ENCODE measurements around the gene EXD2.
"Not testable (repeated sequence)": the region's sequence is repeated elsewhere in the genome, so short reads cannot be mapped to it uniquely, and the experiment has no call there.

Gene EXD2

GRCh38 chr14:69208666-69209065 lies 17.4 kb downstream of the EXD2 start:
- no peak for DNase-seq (ENCODE audit: low read depth in 1 of 2, low spot score in 1 of 2)
- no peak for TF ChIP-seq JUND (IDR thresholded peaks at IDR 0.05; ENCODE audit: low read depth)
- in situ Hi-C loops (cut with HindIII; ENCODE audit: low pct_unique_long_range_greater_than_20kb, low sequenced_read_pairs) = no loop called here

DNA sequence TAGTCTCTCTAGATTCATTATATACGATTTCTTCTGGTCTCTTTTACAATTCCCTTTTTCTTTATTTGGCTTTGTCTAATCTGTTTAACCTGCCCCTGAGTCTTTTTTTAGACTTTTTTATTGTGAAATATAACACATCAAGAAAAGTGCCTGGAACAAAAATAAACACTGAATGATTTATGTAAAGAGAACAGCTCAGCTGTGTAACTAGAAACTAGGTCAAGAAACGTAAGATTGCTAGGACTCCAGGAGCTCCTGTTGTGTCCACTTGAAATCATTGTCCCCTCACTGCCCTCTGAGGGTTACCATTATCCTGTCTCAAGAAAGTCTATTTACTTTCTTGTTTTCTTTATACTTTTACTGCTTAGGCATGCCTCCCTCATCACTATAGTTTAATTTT lies 23.1 kb downstream of the EXD2 start:
- in situ Hi-C loops (cut with HindIII; ENCODE audit: low pct_unique_long_range_greater_than_20kb, low sequenced_read_pairs) = no loop called here
- peak in 1 of 2 experiments; percentile 38 for DNase-seq (ENCODE audit: low read depth in 1 of 2, low spot score in 1 of 2)
- TF ChIP-seq JUND (IDR thresholded peaks at IDR 0.05; ENCODE audit: low read depth) = no peak

GRCh38 chr14:69217663-69218062 lies 26.4 kb downstream of the EXD2 start:
- DNase-seq (ENCODE audit: low read depth in 1 of 2, low spot score in 1 of 2); in situ Hi-C loops (cut with HindIII; ENCODE audit: low pct_unique_long_range_greater_than_20kb, low sequenced_read_pairs): not testable (repeated sequence)

DNA sequence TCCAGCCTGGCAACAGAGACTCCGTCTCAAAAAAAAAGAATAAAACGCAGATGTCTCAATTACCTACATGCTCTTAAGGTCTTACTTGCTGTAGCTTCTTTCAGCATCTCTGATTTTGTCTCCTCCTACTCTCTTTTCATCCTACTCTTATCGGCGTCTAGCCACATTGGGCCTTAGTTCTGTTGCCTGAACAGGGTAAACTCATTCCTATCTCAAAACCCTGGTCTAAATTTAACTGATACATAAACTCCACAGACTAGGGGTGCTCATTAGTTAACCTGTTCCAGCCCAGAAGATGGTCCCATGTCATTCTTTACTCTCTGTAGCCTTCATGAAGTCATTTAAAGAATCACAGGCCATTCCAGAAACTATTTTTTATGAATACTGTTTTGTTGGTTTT lies 33.6 kb downstream of the EXD2 start:
- DNase-seq (ENCODE audit: low read depth in 1 of 2, low spot score in 1 of 2) = no peak
- in situ Hi-C loops (cut with HindIII; ENCODE audit: low pct_unique_long_range_greater_than_20kb, low sequenced_read_pairs) = no loop called here
- TF ChIP-seq JUND (IDR thresholded peaks at IDR 0.05; ENCODE audit: low read depth) = no peak

DNA sequence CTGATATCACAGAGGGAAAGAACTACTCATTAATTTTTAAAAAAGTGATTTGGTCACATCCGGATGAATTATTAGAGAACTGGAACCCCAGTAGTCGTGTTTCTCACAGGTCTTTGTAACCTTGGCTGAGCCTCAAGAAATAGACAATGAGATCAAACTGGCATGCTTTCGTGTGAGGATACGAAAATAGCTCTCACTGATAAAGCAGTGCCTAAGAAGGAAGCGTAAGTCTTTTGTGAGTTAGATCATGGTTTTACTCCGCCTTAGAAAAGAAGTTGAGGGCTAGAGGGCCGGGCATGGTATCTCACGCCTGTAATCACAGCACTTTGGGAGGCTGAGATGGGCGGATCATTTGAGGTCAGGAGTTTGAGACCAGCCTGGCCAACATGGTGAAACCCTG lies 34.9 kb downstream of the EXD2 start:
- TF ChIP-seq JUND (IDR thresholded peaks at IDR 0.05; ENCODE audit: low read depth) = no peak
- no peak for DNase-seq (ENCODE audit: low read depth in 1 of 2, low spot score in 1 of 2)
- in situ Hi-C loops (cut with HindIII; ENCODE audit: low pct_unique_long_range_greater_than_20kb, low sequenced_read_pairs) = no loop called here

DNA sequence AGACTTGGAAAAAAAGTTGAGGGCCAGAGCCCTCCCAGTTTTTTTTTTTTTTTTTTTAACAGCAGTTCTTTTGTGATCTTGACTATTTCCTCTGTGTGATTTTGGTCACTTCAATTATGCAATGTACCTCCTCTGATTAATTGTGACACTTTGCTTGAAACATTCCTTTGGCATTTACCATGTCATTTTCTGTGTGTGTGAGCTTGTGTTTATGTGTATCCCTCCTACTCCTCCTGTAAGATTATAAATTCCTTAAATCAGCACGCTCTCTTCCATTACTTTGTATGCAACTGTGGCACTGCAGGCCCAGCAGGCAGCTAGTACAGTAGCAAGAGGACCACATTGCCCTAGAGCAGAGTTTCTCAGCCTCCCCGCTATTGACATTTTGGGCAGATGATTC lies 35.4 kb downstream of the EXD2 start:
- no peak for DNase-seq (ENCODE audit: low read depth in 1 of 2, low spot score in 1 of 2)
- in situ Hi-C loops (cut with HindIII; ENCODE audit: low pct_unique_long_range_greater_than_20kb, low sequenced_read_pairs) = no loop called here

GRCh38 chr14:69231486-69231885 lies 40.2 kb downstream of the EXD2 start:
- TF ChIP-seq JUND (IDR thresholded peaks at IDR 0.05; ENCODE audit: low read depth) = no peak
- no peak for DNase-seq (ENCODE audit: low read depth in 1 of 2, low spot score in 1 of 2)
- in situ Hi-C loops (cut with HindIII; ENCODE audit: low pct_unique_long_range_greater_than_20kb, low sequenced_read_pairs) = no loop called here

More for the DNA sequence above, 35.4 kb downstream of the EXD2 start:
- no peak for TF ChIP-seq JUND (IDR thresholded peaks at IDR 0.05; ENCODE audit: low read depth)

GRCh38 chr14:69232388-69232787 lies 41.1 kb downstream of the EXD2 start:
- in situ Hi-C loops (cut with HindIII; ENCODE audit: low pct_unique_long_range_greater_than_20kb, low sequenced_read_pairs) = no loop called here
- TF ChIP-seq JUND (IDR thresholded peaks at IDR 0.05; ENCODE audit: low read depth) = no peak
- no peak for DNase-seq (ENCODE audit: low read depth in 1 of 2, low spot score in 1 of 2)

- no peak for TF ChIP-seq JUND (IDR thresholded peaks at IDR 0.05; ENCODE audit: low read depth)
- DNase-seq (ENCODE audit: low read depth in 1 of 2, low spot score in 1 of 2) = no peak
- in situ Hi-C loops (cut with HindIII; ENCODE audit: low pct_unique_long_range_greater_than_20kb, low sequenced_read_pairs) = no loop called here
Measured at GRCh38 chr14:69234106-69234505, 42.8 kb downstream of the EXD2 start.

DNA sequence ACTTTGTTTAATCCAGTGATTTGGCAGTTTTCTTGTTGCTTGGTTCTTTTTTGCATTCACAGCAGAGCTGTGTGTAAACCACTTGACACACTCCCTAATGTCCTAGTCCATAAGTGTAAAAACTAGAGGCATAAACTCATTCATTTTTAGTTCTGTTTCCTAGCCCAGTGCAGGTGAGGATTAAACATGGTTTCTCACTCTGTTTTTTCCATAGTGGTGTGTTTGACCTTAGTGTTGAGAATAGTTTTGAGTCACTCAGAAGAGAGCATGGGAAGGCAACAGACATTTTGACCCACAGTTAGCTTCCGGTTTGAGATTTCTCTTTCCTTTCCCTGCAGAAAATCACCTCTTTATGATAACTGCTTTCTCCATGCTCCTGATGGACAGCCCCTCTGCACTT lies 44.4 kb downstream of the EXD2 start:
- no peak for TF ChIP-seq JUND (IDR thresholded peaks at IDR 0.05; ENCODE audit: low read depth)
- DNase-seq (ENCODE audit: low read depth in 1 of 2, low spot score in 1 of 2) = no peak
- in situ Hi-C loops (cut with HindIII; ENCODE audit: low pct_unique_long_range_greater_than_20kb, low sequenced_read_pairs) = no loop called here

DNA sequence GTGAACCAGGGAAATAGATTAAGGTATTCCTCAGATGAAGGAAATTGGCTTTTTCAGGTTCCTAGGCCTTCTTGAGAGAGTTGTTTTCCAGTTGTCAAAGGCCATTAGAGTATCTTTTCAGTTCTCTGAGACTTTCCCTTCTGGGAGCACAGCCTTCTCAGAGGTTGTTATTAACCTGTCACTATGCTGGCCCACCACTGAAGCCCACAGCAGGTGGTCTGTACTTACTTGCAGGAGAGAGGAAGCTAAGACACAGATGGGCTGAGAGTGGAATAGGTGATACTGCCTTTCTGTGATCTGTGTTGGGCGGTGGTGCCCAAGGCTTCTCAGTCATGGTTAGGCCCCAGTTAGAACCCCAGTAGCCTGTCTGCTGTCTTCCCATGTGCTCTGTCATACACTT lies 45.8 kb downstream of the EXD2 start:
- DNase-seq (ENCODE audit: low read depth in 1 of 2, low spot score in 1 of 2) = no peak
- in situ Hi-C loops (cut with HindIII; ENCODE audit: low pct_unique_long_range_greater_than_20kb, low sequenced_read_pairs) = no loop called here
- TF ChIP-seq JUND (IDR thresholded peaks at IDR 0.05; ENCODE audit: low read depth) = no peak

DNA sequence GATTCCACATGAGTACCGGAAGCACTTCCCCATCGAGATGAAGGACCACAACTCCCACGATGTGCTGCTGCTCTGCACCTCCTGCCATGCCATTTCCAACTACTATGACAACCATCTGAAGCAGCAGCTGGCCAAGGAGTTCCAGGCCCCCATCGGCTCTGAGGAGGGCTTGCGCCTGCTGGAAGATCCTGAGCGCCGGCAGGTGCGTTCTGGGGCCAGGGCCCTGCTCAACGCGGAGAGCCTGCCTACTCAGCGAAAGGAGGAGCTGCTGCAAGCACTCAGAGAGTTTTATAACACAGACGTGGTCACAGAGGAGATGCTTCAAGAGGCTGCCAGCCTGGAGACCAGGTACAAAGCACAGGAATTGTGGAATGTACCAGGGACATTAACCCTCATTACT lies 46.3 kb downstream of the EXD2 start:
- no peak for TF ChIP-seq JUND (IDR thresholded peaks at IDR 0.05; ENCODE audit: low read depth)
- DNase-seq (ENCODE audit: low read depth in 1 of 2, low spot score in 1 of 2) = no peak
- in situ Hi-C loops (cut with HindIII; ENCODE audit: low pct_unique_long_range_greater_than_20kb, low sequenced_read_pairs) = no loop called here

DNA sequence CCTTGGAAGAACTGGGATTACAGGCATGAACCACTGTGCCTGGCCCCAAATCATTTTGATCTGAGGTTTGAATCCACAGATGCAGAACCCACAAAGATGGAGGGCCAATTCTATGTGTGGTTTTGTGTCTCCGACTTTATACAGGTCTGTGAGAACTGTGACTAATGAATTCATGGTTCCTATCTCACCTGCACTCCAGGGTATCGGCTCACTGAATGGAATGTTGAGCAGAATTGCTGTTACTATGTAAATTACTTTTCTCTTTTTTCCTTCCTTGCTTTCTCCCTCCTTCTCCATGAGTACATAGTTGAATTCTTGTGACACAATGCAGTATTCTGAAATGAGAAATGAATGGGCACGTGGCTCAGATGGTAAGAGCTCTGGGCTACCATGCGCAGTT lies 47.6 kb downstream of the EXD2 start:
- no peak for DNase-seq (ENCODE audit: low read depth in 1 of 2, low spot score in 1 of 2)
- no peak for TF ChIP-seq JUND (IDR thresholded peaks at IDR 0.05; ENCODE audit: low read depth)
- in situ Hi-C loops (cut with HindIII; ENCODE audit: low pct_unique_long_range_greater_than_20kb, low sequenced_read_pairs) = no loop called here

DNA sequence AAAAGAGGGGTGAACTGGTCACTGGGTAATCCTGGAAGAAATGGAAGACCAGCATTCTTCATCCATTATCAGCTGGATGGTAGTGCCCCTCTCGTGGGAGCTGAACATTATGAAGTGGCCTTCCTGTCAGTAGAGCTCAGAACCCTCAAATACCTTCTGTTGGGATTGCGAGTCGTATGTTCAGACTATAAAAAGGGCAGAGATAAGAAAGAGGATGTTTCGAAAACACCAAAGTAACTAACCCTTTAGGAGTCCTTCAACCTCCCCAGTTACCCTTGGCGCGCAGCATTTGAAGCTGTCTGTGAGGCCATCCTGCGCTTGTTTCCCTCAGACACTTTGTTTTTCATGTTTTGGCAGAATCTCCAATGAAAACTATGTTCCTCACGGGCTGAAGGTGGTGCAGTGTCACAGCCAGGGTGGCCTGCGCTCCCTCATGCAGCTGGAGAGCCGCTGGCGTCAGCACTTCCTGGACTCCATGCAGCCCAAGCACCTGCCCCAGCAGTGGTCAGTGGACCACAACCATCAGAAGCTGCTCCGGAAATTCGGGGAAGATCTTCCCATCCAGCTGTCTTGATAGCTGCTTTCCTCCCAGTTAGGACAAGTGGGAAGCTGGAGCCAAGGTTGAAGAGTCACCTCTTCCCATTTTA lies 49.4 kb downstream of the EXD2 start:
- no peak for TF ChIP-seq JUND (IDR thresholded peaks at IDR 0.05; ENCODE audit: low read depth)
- in situ Hi-C loops (cut with HindIII; ENCODE audit: low pct_unique_long_range_greater_than_20kb, low sequenced_read_pairs) = no loop called here
- no peak for DNase-seq (ENCODE audit: low read depth in 1 of 2, low spot score in 1 of 2)

All from T47D (cell line).